Spleen (tissue), 7 donors: ENCODE results near the gene ARHGDIB.

Experiments used
- CTCF ChIP-seq, 11 experiments: fragments of 200-600 bp in 7 of 11; fragments of 450-650 bp in 4 of 11; sonication (generic) in 4 of 11; IDR thresholded peaks in 8 of 11; conservative IDR thresholded peaks in 3 of 11; 1 replicate in 7 of 11; 2 replicates in 4 of 11; pipeline versions ENCODE4 v1.4.0 to v1.8.0; 2016 to 2021; ENCODE audit warnings: antibody characterized with exemption in 11 of 11, inconsistent platforms in 4 of 11, mild to moderate bottlenecking in 1 of 11
- POLR2A ChIP-seq, 3 donors: fragments of 450-650 bp; IDR thresholded peaks; one replicate each; pipeline ENCODE4 v1.5.1; 2017; ENCODE audit warnings: antibody characterized with exemption in 3 of 3, mild to moderate bottlenecking in 1 of 3
- donor health status: DM: no; HTN: no; CAD: no; lungs with moderate emphysema.
- donor health status: DM: no; HTN: no; CAD: no.
- donor health status: DM: no; HTN: no; CAD: no.

DNA sequence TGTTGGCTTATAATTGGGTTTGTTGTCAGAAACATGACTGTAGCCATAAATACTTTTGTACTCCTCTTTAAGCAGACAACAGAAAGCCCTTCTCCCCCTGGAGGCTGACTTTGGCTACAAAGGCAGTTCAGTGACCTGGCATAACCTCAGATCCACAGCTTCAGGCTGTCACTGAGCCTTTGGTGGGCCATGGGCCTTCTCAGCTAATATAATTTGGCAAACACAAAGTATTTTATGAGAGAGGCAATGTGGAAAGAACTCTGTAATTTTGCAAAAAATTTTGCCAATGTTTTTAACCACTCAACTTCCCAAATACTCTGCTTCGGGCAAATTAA, 60.2 kb downstream of the ARHGDIB start:
- no peak for TF ChIP-seq CTCF (IDR thresholded peaks at IDR 0.05 in 8 of 11, conservative IDR thresholded peaks at IDR 0.05 in 3 of 11)
- TF ChIP-seq POLR2A (IDR thresholded peaks at IDR 0.05): no peak
